GM21528 (cell line): ENCODE measurements around the gene PKHD1.

Experiments
- ATAC-seq: cut with Tn5 transposase; IDR thresholded peaks from one replicate; pipeline ENCODE4 v1.9.1; 2021; ENCODE audit warnings: mild to moderate bottlenecking, moderate library complexity; ENCODE audit not compliant: unreplicated experiment, low FRiP score

Gene PKHD1

DNA sequence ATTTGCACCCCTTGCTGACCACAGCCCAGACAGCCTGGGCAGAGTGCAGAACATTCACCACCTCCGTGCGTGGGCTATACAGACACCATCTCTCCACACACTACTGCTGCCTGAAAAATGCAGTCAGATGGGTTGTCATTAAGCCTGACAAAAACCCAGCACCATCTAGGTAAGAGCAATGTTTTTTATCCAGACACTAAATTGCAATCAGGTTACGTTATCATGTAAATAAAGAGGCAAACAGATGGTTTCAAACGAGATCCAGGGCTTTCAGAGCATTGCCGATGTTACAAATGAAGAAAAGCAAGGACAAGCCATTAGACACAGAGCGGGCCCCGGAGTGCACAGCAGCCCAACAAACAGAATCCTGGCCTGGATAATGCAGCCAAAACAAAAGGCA is 269.6 kb downstream of the PKHD1 start:
- no peak for ATAC-seq

DNA sequence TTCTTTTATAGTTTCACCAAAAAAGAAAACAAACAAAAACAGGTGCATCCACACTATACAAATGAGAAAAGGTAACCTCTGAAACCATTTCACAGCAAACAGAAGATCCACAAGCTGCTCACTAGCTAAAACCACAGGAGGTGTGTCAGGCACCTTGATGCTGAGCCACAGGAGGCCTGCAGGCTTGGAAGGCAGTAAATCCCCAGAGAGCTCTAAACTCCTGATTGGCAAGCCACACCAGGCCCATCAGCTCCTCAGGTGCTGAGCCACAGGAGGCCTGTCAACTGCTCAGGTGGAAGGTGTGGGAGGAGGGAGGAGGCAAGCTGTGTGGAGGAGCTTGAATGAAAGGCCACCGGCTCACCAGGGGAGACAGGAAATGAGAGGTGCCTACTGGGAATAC is 273.0 kb downstream of the PKHD1 start:
- ATAC-seq: no peak

DNA sequence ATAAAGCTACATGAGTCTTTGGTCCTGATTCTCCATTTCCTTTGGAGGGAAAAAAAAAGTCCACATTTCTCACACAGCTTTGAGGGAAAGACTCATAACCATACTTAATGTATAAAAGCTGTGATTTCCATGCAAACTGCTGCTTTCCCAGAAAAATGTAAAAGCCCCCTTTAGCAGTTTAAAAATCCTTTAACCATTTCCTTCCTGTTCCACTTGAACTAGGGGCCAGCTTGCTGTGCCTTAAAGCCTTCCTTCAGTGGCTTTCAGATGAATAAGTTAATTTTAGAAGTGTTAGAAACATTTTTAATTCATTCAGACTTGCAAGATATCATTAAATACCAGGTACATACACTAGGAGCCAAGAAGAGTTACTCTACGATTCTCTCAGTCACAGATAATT is 273.5 kb downstream of the PKHD1 start:
- ATAC-seq: no peak

DNA sequence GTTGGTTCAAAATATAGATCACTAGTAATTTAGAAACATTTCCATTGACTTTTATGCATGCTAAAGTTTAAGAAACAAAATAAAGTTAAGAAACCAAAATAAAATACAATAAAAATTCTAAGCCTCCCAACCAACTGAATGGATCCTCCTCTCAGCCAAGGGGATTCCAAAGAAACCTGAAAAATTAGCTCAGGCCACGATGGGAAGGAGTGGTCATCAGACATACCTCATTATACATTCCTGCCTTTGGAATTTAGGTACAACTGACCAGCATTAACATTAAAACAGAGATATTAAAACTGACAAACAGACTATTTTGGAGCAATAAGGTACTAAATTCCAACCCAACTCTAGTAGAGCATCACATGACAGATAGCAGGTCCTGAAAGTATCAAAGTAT is 275.2 kb downstream of the PKHD1 start:
- ATAC-seq: no peak

DNA sequence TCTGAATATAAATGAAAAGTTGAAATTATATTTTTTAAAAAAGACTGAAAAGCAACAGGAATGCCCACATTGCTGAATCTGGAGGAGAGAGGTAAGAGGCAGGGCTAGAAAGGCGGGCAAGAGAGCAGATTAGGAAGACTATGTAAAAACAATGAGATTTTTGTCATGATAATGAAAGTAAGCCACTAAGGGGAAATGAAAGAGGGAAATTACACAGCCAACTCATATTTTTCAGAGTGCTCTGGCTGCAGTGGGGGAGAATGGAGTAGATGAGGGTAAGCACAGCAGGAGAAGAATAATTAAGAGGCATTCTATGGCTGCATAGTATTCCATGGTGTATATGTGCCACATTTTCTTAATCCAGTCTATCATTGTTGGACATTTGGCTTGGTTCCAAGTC is 281.9 kb downstream of the PKHD1 start:
- ATAC-seq: no peak

DNA sequence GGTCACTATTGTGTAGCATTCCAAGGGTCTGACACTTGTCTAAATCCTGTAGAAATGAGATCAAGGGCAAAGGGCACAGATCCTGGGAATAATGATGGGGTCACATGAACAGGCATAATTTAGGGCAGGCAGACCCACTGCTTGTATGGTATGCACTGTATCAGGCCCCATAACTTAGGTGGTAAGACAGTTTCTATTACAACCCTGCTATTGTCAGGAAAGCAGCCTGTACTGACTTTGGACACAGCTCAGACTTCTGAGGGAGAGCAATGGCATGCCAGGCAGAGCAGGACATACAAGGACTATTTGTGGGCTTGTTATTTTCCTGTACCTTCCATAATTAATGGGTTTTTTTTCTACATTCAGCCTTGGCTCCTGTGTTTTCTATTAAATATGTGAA is 286.8 kb downstream of the PKHD1 start:
- no peak for ATAC-seq

DNA sequence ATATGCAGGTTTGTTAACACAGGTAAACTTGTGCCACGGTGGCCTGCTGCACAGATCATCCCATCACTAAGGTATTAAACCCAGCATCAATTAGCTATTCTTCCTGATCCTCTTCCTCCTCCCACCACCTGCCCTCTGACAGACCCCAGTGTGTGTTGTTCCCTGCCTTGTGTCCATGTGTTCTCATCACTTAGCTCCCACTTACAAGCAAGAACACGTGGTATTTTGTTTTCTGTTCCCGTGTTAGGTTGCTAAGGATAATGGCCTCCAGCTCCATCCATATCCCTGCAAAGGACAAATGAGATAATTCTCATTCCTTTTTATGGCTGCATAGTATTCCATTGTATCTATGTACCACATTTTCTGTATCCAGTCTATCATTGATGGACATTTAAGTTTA is 294.0 kb downstream of the PKHD1 start:
- no peak for ATAC-seq

DNA sequence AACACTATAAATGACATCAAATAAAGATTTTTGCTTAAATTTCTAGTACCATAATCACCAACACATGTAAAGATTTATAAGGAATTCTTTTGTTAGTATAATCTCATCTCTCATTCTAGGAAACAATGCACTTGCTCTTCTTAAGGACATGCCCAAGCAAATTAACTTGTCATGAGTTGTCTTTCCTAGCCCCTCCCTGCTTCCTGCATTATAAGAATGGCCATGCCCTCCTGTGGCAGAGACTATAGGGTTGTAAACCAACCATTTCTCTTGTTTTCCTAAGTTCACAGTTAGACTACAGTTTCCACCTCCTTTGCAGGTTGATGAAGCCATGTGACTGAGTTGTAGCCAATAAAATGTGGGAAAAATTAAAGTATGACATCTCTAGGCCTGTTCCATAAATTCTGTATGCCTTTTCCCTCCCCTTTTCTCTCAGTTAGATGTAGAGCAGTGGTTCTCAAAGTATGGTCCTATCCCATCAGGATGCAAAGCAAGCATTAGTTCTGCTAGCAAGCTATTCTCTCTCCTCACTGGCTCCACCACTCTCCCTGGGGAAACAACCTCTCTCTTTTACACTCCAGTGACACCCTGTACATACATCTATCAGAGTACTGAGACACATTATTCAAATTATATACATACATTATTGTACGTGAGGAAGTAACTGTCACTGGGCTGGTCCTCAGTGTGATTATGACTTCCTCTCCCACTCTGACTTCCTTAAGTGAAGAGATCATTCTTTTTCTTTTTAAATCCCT is 295.0 kb downstream of the PKHD1 start:
- no peak for ATAC-seq

DNA sequence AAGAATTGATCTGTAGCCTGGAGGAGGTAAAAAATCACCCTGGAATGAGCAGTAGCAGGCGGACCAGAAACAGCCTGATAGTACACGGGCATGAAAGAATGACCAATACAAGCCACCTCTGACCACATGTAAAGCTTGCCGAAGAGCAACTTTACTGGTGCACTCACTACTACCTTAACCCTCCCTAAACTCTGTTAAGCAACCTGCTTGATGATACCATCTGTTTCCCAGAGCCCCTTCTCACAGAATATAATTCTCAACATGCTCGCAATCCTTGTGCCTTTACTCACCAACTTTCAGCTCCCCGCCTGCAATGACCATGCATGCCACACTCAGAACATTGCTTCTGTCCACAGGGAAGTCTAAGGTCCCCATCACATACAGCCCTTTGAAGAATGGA is 296.5 kb downstream of the PKHD1 start:
- ATAC-seq: no peak

DNA sequence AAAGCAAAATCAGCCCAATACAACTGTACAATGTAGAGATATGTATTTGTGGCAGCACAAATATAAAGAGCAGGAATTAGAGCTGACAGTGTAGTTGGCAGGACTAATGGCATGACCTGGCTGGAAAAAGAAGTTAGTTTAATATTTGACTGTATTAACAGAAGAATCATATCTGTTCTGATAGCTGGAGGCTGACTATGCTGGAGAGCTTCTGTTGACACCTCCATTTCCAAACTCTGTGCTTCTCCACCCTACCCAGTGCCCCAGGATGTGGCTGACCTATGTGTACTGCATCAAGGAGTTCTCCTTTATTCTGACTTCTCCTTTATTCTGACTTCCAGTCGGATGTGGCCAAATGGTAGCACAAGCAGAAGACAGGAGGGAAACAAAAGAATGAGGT is 299.3 kb downstream of the PKHD1 start:
- no peak for ATAC-seq

DNA sequence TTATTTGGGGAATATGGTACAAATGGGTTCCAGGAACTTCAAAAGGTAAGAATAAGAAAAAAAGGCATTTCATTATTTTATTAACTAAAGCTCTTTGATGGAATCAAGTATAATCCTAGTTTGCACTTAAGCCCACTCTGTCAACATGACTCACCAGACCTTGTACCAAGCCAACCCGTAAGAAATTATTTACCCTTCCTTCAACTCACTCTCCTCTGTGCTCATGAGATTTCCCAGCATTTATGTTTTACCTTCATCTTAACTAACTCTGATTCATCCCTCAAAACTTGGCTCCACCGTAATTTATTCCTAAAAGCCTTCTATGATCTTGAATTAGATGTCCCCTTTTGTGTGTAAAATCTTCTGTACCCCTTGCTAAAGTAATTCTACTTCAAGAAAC is 308.7 kb downstream of the PKHD1 start:
- no peak for ATAC-seq

DNA sequence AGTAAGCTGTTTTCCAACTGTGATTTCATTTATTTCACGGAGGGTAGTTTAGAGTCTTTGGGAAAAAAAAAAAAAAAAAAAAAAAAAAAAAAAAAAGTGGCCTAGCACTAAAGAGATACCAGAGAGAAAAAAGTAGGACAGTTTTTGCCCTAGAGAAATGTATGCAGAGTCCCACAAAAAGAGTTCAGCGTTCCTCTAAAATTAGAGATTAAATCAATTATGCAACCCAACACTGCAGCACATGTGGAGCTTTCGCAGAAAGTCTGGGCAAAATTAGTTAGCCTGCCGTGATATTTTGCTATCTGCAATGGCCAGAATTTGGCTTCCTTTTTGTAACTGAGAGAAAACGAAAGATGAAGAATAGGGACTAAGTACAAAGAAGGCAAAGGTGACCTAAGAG is 309.8 kb downstream of the PKHD1 start:
- no peak for ATAC-seq

DNA sequence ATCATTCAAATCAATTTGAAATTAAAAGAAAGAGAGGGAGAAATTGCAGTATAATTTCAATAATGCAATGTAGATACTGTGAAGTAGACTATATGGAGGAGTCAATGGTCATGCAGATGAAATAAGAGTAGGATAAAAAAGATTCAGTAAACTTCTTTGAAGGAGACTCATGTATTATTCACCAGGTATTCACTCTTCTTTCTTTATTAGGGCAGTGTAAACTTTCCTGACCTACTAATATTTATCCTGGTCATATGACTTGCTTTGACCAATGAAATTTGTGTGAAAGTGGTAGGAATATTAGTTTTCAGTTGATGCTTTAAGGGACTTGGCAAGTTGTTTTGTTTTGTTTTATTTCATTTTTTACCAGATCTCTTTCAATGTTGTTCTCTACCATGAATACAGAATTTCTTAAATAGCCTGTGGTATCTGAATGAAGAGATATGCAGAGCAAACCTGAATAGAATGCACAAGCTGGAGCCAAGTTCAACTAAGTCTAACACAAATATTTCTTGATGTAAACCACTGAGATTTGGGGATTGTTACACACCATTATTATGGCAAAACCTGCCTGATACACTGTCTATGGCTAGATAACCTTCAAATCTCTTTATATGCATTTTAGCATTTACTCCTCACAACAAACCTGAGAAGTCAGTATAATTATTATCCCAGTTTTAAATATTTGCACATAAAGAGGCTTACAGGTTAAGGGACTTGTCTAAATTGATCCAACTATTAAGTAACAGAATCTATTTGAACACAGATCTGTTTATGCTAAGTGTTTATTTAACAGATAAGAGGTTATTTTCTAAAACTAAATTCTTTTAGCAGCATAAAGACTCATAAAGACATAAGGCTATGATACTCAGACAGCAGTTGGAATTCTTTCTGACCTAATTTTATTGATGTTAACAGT is 311.2 kb downstream of the PKHD1 start:
- no peak for ATAC-seq

DNA sequence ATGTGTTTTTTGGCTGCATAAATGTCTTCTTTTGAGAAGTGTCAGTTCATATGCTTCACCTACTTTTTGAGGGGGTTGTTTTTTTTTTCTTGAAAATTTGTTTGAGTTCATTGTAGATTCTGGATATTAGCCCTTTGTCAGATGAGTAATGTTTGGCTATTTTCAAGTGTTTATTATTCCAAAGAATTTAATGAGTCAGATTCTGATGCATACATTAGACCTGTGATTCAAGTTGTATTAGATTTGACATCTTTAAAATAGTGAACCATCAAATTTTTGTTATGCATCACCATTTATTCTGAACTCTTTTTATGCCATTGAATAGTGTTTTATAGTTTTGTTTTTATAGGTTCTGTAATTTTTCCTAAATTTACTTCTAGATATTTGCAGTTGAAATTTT is 319.3 kb downstream of the PKHD1 start:
- ATAC-seq: no peak

DNA sequence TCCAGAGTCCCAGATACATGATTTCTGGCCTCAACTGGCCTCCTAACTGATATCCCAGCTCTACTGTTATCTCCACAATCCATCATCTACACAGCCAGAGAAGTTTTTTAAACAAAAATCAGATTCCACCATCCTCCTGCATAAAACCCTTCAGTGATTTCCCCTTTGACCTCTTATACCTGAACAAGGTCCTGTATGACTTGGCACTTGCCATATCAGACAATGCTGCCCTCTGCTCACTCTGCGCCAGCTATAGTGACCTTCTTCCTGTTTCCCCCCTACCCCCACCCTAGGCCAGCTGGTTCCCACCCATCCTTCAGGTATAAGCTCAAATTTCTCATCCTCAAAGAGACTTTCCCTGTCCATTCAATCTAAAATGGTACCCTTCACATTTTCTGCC is 322.2 kb downstream of the PKHD1 start:
- ATAC-seq: no peak

DNA sequence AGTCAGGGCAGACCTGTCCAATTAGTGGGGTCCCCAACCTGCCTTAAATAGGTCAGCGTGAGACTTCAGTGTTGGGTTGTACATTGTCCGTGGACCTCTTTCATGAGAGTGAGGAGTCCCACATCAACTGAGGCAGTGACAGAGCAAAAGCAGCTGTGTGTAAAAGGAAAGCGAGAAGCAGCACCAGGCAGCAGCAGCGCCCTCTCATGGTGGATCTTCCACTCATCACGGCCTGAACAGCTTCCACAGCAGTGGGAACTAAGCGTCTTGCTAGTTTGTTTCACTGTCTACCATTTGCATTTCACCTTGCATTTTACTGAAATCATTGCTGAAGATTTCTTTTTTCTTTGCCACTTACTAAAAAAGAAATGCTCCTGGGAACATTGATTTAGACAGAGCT is 333.8 kb downstream of the PKHD1 start:
- ATAC-seq: no peak

DNA sequence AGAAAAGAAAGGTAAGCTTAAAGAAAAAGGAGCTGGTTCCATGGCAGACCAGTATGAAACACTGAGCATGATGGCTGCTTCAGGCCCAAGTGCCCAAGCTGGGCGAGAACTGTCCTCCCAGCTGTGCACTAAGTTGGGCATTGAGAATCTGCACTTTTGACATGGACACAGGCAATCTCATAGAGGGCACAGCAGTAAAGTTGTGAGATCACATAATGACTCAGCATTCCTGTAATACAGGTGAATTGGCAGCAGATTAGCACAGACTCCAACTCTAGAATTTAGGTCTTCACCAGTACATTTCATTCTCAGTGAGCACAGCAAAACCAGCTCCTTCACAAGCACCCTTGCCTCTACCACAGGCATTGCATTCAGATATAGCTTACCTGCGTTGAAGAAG is 343.4 kb downstream of the PKHD1 start:
- ATAC-seq: no peak

DNA sequence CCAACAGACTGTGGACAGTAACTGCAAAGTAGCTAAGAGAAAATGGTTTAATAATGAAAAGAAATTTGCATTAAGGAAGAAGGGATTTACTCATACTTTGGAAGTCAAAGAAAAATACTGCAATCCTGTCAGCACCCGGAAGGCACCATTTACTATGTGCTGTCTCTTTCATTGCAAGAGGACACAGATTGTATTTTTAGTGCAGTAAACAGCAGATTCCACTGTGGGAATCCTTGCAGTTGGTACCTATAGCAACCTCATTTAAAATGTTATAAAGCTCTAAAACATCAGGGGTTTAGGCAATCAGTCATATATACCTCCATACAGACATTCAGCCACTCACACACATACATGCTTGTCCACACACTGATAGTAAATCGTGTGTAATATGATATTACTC is 346.8 kb downstream of the PKHD1 start:
- ATAC-seq: no peak

DNA sequence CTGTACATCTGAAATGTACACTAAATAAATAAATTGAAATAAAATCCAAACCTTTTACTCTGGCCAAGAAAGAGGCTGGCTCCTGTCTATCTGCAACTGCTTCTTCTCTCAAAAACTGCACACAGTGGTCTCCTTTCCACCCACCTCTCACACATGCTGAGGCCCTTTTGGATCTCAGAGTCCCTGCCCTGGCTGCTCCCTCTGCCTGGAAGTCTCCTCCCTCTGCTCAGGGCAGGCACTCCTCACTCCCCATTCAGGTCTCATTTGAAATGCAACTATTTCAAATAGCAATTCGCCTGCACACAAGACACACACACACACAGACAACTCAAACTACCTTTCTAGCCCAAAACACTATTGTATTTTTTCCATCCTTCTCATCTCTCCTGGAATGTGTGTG is 348.8 kb downstream of the PKHD1 start:
- no peak for ATAC-seq

DNA sequence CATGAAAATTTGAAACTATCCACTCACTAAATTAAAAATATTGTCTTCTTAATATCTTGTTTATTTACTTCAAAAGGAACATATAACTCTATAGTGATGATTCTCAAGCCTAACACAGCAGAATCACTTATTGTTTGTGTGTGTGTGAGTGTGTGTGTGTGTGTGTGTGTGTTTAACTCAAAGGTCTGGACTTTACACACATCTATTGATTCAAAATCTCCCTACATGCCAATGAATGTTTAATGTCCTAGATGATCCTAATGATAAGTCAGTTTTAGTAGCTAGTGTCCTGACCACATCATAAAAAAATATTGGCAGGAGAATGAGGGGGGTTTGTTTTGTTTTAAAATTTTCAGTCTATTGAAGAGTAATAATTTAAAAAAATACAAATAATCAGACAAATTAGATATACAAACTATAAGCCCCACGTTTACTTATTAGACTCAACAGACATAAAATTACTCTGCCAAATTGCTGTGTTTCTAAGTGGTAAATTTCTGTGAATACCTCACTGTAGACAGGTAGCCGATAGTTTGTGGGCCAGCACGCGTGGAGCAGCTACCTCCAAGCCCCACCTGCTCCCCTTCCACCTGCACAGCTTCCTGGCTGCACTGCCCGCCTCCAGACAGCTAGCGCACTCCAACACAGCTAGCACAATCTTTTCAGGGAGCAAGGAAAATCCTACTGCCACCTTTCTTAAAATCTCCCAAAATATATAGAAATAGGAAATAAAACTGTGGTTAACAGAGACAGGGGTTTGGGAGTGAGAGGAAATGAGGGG is 349.6 kb downstream of the PKHD1 start:
- ATAC-seq: no peak

DNA sequence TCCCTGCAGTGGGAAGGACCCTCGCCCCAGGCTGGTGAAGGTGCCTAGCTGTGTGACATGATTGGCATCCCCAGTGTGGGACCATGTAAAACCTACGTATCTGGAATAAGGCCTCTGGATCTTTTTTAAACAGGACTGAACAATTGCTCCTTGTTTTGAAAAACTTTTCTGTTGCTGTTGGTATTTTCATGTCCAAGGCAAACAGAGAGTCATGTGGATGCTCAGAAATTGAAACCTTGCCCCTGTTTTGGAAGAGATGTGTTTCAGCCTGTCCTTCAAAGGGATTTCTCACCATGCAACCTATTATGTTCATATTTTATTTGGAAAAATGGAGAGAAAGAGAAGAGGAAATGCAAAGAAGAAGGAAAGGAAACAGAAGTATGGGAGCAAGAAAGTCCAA is 362.3 kb downstream of the PKHD1 start:
- ATAC-seq: no peak
